Measurements from ENCODE around the gene MAD1L1. TPM values are rescaled to one million over a fixed set of nuclear protein-coding genes. Genes with fewer than 3 reads are reported as not detected.

Gene MAD1L1
- total RNA-seq, 1 experiment from 2014 or later = 38.5 TPM

- Histone ChIP-seq H3K9ac (ENCODE audit: low read length) (no peak overlapping the region), H3K4me2 (ENCODE audit: low read length) (no peak overlapping the region), H3K9me2 (ENCODE audit: insufficient read depth) (no peaks in the 10 kb centered on the region), H3K27me3 (ENCODE audit: insufficient read depth, low read length) (no peaks in the 10 kb centered on the region), H3K36me3 (ENCODE audit: control insufficient read depth in 1 of 2, insufficient read depth in 2 of 2, low read length in 2 of 2) (peaks cover 0 to 10% of the 10 kb centered on the region in 2 experiments; a peak in 2 of 4 replicates), H4K20me1 (ENCODE audit: insufficient read depth) (no peaks in the 10 kb centered on the region), H3K79me2 (ENCODE audit: insufficient read depth, low read length) (peaks cover 8% of the 10 kb centered on the region; the same call in 1 of the 2 replicates), H3K27ac (ENCODE audit: low read depth, low read length) (no peak overlapping the region), H2AFZ (ENCODE audit: low read depth, low read length, poor library complexity, severe bottlenecking) (no peak overlapping the region), H3K4me1 (ENCODE audit: control insufficient read depth in 1 of 2, insufficient read depth in 2 of 2, low read length in 2 of 2) (no peaks in the 10 kb centered on the region), H3K9me3 (ENCODE audit: control insufficient read depth in 1 of 2, insufficient read depth in 1 of 2, low read depth in 1 of 2, low read length in 2 of 2) (no peaks in the 10 kb centered on the region), H3K4me3 (replicated peaks in 1 of 2; ENCODE audit: low read depth in 1 of 2, low read length in 2 of 2) (no peak overlapping the region)
- ChIA-PET CTCF (interaction anchor here (0.9 kb wide), 1 partner anchor 9 kb away, joined by 3 read pairs; no protein-coding TSS in a partner anchor), RAD21 (ENCODE audit: low non-redundant PET in 1 of 2, low total read pairs in 2 of 2, uncharacterized antibody in 2 of 2, unreplicated experiment in 2 of 2) (no interaction called here), POLR2A (no interaction called here)
- TF ChIP-seq FOSL1 (IDR thresholded peaks at IDR 0.05; ENCODE audit: low read depth) (no peak), POLR2A (IDR thresholded peaks at IDR 0.05; ENCODE audit: borderline replicate concordance, extremely low read depth, insufficient read depth, insufficient read length) (no peak), TCF7L2 (IDR thresholded peaks at IDR 0.05; ENCODE audit: borderline replicate concordance, extremely low read depth, insufficient read depth, insufficient read length) (no peak)
- BruUV-seq (replicated peaks) = no TSS peak
- intact Hi-C loops (cut with micrococcal nuclease) = no loop called here
- ATAC-seq (no peak), DNase-seq (ENCODE audit: low read depth, low spot score) (no peak)
These were observed 46.6 kb downstream of the MAD1L1 start for GRCh38 chr7:2186166-2186565.

GRCh38 chr7:2185715-2186114, 47.0 kb downstream of the MAD1L1 start:
- DNase-seq (ENCODE audit: low read depth, low spot score) (no peak), ATAC-seq (no peak)
- Histone ChIP-seq H3K36me3 (ENCODE audit: control insufficient read depth in 1 of 2, insufficient read depth in 2 of 2, low read length in 2 of 2) (peaks cover 0 to 13% of the 10 kb centered on the region in 2 experiments; a peak in 2 of 4 replicates), H4K20me1 (ENCODE audit: insufficient read depth) (no peaks in the 10 kb centered on the region), H3K9me3 (ENCODE audit: control insufficient read depth in 1 of 2, insufficient read depth in 1 of 2, low read depth in 1 of 2, low read length in 2 of 2) (no peaks in the 10 kb centered on the region), H3K79me2 (ENCODE audit: insufficient read depth, low read length) (peaks cover 8% of the 10 kb centered on the region; the same call in 1 of the 2 replicates), H2AFZ (ENCODE audit: low read depth, low read length, poor library complexity, severe bottlenecking) (no peak overlapping the region), H3K4me1 (ENCODE audit: control insufficient read depth in 1 of 2, insufficient read depth in 2 of 2, low read length in 2 of 2) (no peaks in the 10 kb centered on the region), H3K9ac (ENCODE audit: low read length) (no peak overlapping the region), H3K27ac (ENCODE audit: low read depth, low read length) (no peak overlapping the region), H3K9me2 (ENCODE audit: insufficient read depth) (no peaks in the 10 kb centered on the region), H3K4me3 (replicated peaks in 1 of 2; ENCODE audit: low read depth in 1 of 2, low read length in 2 of 2) (no peak overlapping the region), H3K4me2 (ENCODE audit: low read length) (no peak overlapping the region), H3K27me3 (ENCODE audit: insufficient read depth, low read length) (no peaks in the 10 kb centered on the region)
- no TSS peak for BruUV-seq (replicated peaks)
- no peak for TF ChIP-seq TCF7L2 (IDR thresholded peaks at IDR 0.05; ENCODE audit: borderline replicate concordance, extremely low read depth, insufficient read depth, insufficient read length)
- TF ChIP-seq EZH2 (IDR thresholded peaks at IDR 0.05) = no peak
- no peak for TF ChIP-seq ELF1 (IDR thresholded peaks at IDR 0.05; ENCODE audit: borderline replicate concordance, low read depth)
- no peak for TF ChIP-seq REST (IDR thresholded peaks at IDR 0.05; ENCODE audit: low read depth)
- TF ChIP-seq POLR2AphosphoS5 (IDR thresholded peaks at IDR 0.05; ENCODE audit: low read depth, low read length) = no peak
- TF ChIP-seq EGR1 (IDR thresholded peaks at IDR 0.05; ENCODE audit: low read depth) = no peak
- ChIA-PET RAD21 (ENCODE audit: low non-redundant PET in 1 of 2, low total read pairs in 2 of 2, uncharacterized antibody in 2 of 2, unreplicated experiment in 2 of 2) (no interaction called here), POLR2A (no interaction called here), CTCF (no interaction called here)
- intact Hi-C loops (cut with micrococcal nuclease) = no loop called here
